ENCODE data around the gene FBXO27.

DNA sequence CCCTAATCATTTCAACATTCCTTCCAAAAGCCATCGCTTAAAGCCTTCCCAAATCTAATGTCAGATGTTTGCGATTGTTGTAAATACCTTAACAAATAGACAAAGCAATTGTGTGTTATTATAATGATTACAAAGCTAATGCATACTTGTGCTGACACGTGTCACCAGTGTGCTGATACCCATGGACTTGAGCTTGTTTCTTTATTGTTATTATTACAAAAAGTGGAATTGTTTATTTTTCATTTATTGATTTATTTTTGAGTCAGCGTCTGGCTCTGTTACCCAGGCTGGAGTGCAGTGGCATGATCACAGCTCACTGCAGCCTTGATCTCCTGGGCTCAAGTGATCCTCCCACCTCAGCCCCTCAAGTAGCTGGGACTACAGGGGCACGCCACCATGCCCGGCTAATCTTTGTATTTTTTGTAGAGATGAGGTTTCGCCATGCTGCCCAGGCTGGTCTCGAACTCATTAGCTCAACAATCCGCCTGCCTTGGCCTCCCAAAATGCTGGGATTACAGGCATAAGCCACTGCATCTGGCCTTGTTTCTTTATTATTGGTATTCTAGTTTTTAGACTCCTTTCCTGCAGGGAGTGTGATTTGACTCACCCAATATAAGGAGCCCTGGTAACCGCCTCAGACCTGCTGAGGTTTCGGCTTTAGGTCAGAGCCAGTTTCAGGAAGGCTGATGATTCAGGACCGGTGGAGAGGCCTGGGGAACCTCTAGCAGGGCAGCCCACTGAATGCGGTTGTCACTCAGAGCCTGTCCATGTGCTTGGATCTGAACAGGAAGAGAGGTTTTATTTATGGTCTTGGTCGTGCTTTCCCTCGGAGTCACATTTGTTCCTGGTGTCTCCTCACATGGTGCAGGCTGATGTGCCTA, 54.7 kb downstream of the FBXO27 start:
- TF ChIP-seq, protein P1, sequence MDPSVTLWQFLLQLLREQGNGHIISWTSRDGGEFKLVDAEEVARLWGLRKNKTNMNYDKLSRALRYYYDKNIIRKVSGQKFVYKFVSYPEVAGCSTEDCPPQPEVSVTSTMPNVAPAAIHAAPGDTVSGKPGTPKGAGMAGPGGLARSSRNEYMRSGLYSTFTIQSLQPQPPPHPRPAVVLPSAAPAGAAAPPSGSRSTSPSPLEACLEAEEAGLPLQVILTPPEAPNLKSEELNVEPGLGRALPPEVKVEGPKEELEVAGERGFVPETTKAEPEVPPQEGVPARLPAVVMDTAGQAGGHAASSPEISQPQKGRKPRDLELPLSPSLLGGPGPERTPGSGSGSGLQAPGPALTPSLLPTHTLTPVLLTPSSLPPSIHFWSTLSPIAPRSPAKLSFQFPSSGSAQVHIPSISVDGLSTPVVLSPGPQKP (IDR thresholded peaks at IDR 0.05; ENCODE audit: low read depth, low read length): no peak
- TF ChIP-seq, protein P2, sequence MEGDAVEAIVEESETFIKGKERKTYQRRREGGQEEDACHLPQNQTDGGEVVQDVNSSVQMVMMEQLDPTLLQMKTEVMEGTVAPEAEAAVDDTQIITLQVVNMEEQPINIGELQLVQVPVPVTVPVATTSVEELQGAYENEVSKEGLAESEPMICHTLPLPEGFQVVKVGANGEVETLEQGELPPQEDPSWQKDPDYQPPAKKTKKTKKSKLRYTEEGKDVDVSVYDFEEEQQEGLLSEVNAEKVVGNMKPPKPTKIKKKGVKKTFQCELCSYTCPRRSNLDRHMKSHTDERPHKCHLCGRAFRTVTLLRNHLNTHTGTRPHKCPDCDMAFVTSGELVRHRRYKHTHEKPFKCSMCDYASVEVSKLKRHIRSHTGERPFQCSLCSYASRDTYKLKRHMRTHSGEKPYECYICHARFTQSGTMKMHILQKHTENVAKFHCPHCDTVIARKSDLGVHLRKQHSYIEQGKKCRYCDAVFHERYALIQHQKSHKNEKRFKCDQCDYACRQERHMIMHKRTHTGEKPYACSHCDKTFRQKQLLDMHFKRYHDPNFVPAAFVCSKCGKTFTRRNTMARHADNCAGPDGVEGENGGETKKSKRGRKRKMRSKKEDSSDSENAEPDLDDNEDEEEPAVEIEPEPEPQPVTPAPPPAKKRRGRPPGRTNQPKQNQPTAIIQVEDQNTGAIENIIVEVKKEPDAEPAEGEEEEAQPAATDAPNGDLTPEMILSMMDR (IDR thresholded peaks at IDR 0.05): no peak
